Neural cell (in vitro differentiated cells): ENCODE results near the gene MAPK9.

ENCODE experiments used
- EP300 ChIP-seq: fragments of 450-650 bp; conservative IDR thresholded peaks from 2 replicates; pipeline ENCODE4 v1.6.1; 2014; ENCODE audit warnings: antibody characterized with exemption, mild to moderate bottlenecking, moderate library complexity; ENCODE audit not compliant: poor library complexity, severe bottlenecking
- EZH2 ChIP-seq: fragments of 200-600, 300-800 bp; shearing (Covaris generic), sonication (generic); IDR thresholded peaks from 2 replicates; pipeline ENCODE4 v1.6.1; 2014; ENCODE audit warnings: antibody characterized with exemption, low read length, borderline replicate concordance, mild to moderate bottlenecking; ENCODE audit not compliant: insufficient read depth, poor library complexity, severe bottlenecking
- POLR2AphosphoS5 ChIP-seq: IDR thresholded peaks from 2 replicates; pipeline ENCODE4 v1.6.1; 2012
- RAD21 ChIP-seq: fragments of 450-650 bp; conservative IDR thresholded peaks from 2 replicates; pipeline ENCODE4 v1.6.1; 2014; ENCODE audit warnings: antibody characterized with exemption, mild to moderate bottlenecking, moderate library complexity
- SMC3 ChIP-seq: fragments of 450-650 bp; conservative IDR thresholded peaks from 2 replicates; pipeline ENCODE4 v1.6.1; 2014; ENCODE audit warnings: antibody characterized with exemption, mild to moderate bottlenecking, moderate library complexity; ENCODE audit not compliant: poor library complexity
- TAF1 ChIP-seq: IDR thresholded peaks from 2 replicates; pipeline ENCODE4 v1.6.1; 2012; ENCODE audit warnings: low read depth
- TF ChIP-seq, protein P1 (sequence below): fragments of 450-650 bp; IDR thresholded peaks from 2 replicates; pipeline ENCODE4 v1.5.1; 2014; ENCODE audit warnings: antibody characterized with exemption, mild to moderate bottlenecking, moderate library complexity; ENCODE audit not compliant: poor library complexity, severe bottlenecking
- TF ChIP-seq, protein P2 (sequence below): IDR thresholded peaks from 2 replicates; pipeline ENCODE4 v1.6.1; 2012; ENCODE audit warnings: borderline replicate concordance

DNA sequence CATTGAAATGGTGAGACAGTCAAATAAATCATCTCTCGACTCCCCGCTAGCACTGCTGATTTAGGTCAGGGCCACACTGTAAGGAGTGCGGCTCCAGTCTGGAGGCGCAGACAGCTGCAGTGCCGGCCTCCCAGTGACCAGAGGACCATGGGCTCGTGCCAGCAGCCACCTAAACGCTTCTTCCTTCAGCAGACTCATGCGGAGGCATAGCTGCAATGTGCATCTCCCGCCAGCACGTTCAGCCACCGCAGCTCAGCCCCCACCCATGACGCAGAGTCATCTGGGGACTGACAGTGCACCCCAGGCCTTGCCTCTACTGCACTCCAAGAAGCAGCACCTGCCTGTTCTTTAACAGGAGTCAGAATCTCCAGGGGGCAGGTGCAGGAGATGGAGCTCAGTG lies 13.6 kb upstream of the MAPK9 start:
- TF ChIP-seq, protein P1, sequence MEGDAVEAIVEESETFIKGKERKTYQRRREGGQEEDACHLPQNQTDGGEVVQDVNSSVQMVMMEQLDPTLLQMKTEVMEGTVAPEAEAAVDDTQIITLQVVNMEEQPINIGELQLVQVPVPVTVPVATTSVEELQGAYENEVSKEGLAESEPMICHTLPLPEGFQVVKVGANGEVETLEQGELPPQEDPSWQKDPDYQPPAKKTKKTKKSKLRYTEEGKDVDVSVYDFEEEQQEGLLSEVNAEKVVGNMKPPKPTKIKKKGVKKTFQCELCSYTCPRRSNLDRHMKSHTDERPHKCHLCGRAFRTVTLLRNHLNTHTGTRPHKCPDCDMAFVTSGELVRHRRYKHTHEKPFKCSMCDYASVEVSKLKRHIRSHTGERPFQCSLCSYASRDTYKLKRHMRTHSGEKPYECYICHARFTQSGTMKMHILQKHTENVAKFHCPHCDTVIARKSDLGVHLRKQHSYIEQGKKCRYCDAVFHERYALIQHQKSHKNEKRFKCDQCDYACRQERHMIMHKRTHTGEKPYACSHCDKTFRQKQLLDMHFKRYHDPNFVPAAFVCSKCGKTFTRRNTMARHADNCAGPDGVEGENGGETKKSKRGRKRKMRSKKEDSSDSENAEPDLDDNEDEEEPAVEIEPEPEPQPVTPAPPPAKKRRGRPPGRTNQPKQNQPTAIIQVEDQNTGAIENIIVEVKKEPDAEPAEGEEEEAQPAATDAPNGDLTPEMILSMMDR = no peak
- TF ChIP-seq RAD21 = no peak
- no peak for TF ChIP-seq TAF1
- no peak for TF ChIP-seq EZH2
- TF ChIP-seq, protein P2, sequence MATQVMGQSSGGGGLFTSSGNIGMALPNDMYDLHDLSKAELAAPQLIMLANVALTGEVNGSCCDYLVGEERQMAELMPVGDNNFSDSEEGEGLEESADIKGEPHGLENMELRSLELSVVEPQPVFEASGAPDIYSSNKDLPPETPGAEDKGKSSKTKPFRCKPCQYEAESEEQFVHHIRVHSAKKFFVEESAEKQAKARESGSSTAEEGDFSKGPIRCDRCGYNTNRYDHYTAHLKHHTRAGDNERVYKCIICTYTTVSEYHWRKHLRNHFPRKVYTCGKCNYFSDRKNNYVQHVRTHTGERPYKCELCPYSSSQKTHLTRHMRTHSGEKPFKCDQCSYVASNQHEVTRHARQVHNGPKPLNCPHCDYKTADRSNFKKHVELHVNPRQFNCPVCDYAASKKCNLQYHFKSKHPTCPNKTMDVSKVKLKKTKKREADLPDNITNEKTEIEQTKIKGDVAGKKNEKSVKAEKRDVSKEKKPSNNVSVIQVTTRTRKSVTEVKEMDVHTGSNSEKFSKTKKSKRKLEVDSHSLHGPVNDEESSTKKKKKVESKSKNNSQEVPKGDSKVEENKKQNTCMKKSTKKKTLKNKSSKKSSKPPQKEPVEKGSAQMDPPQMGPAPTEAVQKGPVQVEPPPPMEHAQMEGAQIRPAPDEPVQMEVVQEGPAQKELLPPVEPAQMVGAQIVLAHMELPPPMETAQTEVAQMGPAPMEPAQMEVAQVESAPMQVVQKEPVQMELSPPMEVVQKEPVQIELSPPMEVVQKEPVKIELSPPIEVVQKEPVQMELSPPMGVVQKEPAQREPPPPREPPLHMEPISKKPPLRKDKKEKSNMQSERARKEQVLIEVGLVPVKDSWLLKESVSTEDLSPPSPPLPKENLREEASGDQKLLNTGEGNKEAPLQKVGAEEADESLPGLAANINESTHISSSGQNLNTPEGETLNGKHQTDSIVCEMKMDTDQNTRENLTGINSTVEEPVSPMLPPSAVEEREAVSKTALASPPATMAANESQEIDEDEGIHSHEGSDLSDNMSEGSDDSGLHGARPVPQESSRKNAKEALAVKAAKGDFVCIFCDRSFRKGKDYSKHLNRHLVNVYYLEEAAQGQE = no peak
- no peak for TF ChIP-seq POLR2AphosphoS5
- no peak for TF ChIP-seq SMC3
- TF ChIP-seq EP300 = no peak
